HFF-Myc (cell line): ENCODE results near the gene TMEM255B.
"Not testable (repeated sequence)": the region's sequence is repeated elsewhere in the genome, so short reads cannot be mapped to it uniquely, and the experiment has no call there.

Experiments used
- DNase-seq: peaks from one replicate; pipeline ENCODE4 v3.0.0-alpha.2; 2011; ENCODE audit warnings: low read depth; ENCODE audit errors: extremely low read depth
- H3K4me3 ChIP-seq: replicated peaks from 2 replicates; pipeline ENCODE4 v1.5.1; 2011; ENCODE audit warnings: low read depth, mild to moderate bottlenecking, control low read depth, low read length
- TF ChIP-seq, protein P1 (sequence below): IDR thresholded peaks from 2 replicates; pipeline ENCODE4 v1.5.1; 2012; ENCODE audit warnings: mild to moderate bottlenecking, low read depth, low read length, control low read depth; ENCODE audit errors: missing control alignments

The TMEM255B gene

DNA sequence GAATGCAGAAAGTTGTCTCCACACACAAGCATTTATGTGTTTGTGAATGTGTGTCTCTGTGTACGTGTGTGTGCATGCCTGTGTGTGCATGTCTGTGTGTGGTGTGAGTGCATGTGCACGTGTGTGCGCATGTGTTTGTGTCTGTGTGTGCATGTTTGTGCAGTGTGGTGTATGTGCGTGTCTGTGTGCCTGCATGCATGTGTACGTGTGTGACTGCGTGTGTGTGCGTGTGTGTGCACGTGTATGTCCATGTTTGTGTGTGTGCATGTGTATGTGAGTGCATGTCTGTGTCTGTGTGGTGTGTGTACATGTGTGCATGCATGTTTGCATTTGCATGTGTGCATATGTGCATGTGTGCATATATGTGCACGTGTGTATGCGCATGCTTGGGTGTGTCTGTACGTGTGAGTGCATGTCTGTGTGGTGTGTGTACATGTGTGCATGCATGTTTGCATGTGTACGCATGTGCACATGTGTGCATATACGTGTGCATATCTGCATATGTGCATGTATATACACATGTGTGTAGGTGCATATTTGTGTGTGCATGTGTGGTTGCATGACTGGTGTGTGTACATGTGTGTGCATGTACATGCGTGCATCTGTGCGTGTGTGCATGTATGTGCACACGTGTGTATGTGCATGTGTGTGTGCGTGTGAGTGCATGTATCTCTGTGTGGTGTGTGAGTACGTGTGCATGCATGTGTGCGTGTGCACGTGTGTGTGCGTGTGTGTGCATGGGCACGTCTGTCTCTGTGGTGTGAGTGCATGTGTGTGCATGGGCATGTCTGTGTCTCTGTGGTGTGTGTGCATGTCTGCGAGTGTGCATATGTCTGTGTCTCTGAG, 8.2 kb upstream of the TMEM255B start:
- H3K4me3 ChIP-seq, result no peak overlapping the region
- no peak for DNase-seq
- TF ChIP-seq, protein P1, sequence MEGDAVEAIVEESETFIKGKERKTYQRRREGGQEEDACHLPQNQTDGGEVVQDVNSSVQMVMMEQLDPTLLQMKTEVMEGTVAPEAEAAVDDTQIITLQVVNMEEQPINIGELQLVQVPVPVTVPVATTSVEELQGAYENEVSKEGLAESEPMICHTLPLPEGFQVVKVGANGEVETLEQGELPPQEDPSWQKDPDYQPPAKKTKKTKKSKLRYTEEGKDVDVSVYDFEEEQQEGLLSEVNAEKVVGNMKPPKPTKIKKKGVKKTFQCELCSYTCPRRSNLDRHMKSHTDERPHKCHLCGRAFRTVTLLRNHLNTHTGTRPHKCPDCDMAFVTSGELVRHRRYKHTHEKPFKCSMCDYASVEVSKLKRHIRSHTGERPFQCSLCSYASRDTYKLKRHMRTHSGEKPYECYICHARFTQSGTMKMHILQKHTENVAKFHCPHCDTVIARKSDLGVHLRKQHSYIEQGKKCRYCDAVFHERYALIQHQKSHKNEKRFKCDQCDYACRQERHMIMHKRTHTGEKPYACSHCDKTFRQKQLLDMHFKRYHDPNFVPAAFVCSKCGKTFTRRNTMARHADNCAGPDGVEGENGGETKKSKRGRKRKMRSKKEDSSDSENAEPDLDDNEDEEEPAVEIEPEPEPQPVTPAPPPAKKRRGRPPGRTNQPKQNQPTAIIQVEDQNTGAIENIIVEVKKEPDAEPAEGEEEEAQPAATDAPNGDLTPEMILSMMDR, result no peak

DNA sequence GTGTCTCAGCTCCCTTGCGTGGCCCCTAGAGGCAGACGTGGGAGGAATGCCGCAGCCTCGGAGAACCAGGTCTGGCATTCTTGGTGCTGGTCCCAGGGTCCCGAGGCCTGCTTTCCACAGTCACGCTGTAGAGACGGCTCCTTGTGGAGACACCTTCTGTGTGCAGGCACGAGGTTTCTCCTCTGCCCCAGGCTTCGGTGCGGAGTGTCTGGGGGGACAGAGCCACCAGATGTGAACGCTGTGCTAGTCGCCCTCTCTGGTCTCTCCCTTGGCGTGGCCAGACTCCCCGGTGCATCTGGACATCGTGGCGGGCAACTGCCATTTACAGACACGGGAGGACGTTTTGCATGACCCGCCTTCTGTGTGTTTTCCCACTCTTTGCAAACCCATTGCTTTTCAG, 7.5 kb upstream of the TMEM255B start:
- DNase-seq, result no peak
- TF ChIP-seq, protein P1, result no peak
- no peak overlapping the region for H3K4me3 ChIP-seq

DNA sequence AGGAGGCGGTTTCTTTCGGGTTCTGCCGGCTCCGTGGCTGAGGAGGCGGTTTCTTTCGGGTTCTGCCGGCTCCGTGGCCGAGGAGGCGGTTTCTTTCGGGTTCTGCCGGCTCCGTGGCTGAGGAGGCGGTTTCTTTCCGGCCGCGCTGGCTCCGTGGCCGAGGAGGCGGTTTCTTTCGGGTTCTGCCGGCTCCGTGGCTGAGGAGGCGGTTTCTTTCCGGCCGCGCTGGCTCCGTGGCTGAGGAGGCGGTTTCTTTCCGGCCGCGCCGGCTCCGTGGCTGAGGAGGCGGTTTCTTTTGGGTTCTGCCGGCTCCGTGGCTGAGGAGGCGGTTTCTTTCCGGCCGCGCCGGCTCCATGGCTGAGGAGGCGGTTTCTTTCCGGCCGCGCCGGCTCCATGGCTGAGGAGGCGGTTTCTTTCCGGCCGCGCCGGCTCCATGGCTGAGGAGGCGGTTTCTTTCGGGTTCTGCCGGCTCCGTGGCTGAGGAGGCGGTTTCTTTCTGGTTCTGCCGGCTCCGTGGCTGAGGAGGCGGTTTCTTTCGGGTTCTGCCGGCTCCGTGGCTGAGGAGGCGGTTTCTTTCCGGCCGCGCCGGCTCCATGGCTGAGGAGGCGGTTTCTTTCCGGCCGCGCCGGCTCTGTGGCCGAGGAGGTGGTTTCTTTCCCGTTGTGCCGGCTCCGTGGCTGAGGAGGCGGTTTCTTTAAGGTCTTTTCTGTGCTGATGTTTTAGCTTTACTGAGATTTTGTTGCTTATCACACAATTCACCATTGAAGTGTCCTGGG, 6.6 kb upstream of the TMEM255B start:
- H3K4me3 ChIP-seq, DNase-seq: not testable (repeated sequence)

DNA sequence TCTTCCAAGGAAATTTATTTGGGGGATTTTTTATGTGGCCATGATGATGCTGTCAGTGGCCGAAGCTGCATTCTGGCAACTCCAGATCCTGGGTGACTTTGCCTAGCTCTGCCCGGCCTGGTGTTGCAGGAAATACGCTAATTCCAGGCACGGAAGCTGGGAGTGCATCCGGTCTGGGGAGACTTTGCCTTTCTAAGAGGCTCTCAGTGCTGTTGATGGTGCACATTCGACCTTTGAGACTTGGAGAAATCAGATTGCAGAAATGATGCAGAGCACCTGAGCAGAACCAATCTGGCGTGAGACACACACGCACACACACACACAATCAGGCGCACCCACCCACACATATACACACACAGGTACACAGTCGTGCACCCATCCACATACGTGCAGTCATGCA, 5.9 kb upstream of the TMEM255B start:
- TF ChIP-seq, protein P1, result no peak
- H3K4me3 ChIP-seq, result no peak overlapping the region
- DNase-seq, result no peak

DNA sequence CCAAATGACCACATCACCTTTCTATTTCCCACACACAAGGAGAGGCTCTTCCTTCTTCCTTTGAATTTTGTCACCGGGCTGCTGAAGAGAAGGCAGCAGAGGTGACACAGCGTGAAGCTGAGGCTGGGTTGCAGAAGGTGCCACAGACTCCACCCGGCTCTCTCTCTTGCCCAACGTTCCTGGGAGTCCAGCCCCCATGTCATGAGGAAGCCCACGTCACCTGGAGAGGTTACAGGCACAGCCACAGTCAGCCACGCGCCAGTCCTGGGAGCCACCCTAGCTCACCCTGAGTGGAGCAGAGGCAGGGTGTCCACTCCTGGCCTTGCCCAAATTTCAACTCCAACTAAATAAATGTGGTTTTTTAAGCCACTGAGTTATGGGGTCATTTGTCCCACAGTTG, 4.8 kb upstream of the TMEM255B start:
- no peak for DNase-seq
- no peak overlapping the region for H3K4me3 ChIP-seq
- TF ChIP-seq, protein P1, result no peak

DNA sequence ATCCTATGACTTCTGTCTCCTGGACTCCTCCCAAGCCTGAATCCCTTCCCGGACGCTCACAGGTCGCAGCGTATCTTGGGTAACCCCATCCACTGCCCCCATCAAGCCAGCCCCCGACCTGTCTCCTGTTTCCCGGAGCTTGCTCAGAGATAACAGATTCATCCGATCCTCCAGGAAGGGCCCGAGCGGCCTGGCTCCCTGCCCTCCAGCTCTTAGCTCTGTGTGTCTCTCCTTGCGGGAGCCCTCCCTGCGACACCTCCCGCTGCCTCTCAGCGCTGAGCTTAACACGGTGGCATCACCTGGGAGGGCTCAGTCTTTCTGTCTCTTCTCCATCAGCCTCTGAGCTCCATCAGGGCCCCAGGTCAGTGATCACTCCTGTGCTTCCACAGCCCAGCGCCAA, 4.3 kb upstream of the TMEM255B start:
- no peak for DNase-seq
- H3K4me3 ChIP-seq, result no peak overlapping the region
- TF ChIP-seq, protein P1, result no peak

DNA sequence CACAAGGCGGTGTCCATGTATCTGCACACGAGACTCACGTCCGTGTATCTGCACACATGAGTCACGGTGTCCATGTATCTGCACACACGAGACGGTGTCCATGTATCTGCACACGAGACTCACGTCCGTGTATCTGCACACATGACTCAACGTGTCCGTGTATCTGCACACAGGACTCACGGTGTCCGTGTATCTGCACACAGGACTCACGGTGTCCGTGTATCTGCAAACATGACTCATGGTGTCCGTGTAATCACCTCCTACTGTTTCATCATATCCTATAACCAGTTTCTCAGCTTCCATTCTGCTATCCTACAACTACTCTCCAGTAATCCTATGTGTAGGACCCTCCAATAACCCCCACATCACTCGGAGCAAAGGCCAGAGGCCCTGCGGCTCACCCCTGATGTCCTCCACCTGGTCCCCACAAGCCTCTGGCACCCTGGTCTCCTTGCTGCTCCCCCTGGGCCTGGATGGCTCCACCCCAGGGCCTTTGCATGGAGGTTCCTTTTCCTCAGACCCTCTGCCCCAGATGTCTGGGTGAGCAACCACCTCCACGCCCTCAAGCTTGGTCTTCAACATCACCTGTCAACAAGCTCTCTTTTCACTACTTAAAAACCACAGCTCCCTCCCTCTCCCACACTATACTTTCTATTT, 2.5 kb upstream of the TMEM255B start:
- no peak overlapping the region for H3K4me3 ChIP-seq
- no peak for DNase-seq
- TF ChIP-seq, protein P1, result no peak
